ENCODE data around the gene SEC24D.

The SEC24D gene

GRCh38 chr4:118754890-118755289 is 81.0 kb downstream of the SEC24D start:
- no peak for DNase-seq (ENCODE audit: insufficient read length)
- FAIRE-seq, result no peak
- TF ChIP-seq POLR2AphosphoS5 (IDR thresholded peaks at IDR 0.05; ENCODE audit: low read depth, low read length) (no peak), TAF1 (IDR thresholded peaks at IDR 0.05; ENCODE audit: borderline replicate concordance, low read depth, low read length) (no peak), POLR2A (IDR thresholded peaks at IDR 0.05; ENCODE audit: low read depth, low read length) (no peak)

GRCh38 chr4:118753685-118754084 is 82.2 kb downstream of the SEC24D start:
- FAIRE-seq (no peak), DNase-seq (ENCODE audit: insufficient read length) (no peak)
- no peak for TF ChIP-seq TAF1 (IDR thresholded peaks at IDR 0.05; ENCODE audit: borderline replicate concordance, low read depth, low read length)
- TF ChIP-seq POLR2A (IDR thresholded peaks at IDR 0.05; ENCODE audit: low read depth, low read length), result no peak
- TF ChIP-seq POLR2AphosphoS5 (IDR thresholded peaks at IDR 0.05; ENCODE audit: low read depth, low read length), result no peak

- TF ChIP-seq POLR2AphosphoS5 (IDR thresholded peaks at IDR 0.05; ENCODE audit: low read depth, low read length) (no peak), POLR2A (IDR thresholded peaks at IDR 0.05; ENCODE audit: low read depth, low read length) (no peak), TAF1 (IDR thresholded peaks at IDR 0.05; ENCODE audit: borderline replicate concordance, low read depth, low read length) (no peak)
- FAIRE-seq (no peak), DNase-seq (ENCODE audit: insufficient read length) (no peak)
Observed at GRCh38 chr4:118753096-118753495, 82.8 kb downstream of the SEC24D start.

- DNase-seq (ENCODE audit: insufficient read length) (no peak), FAIRE-seq (no peak)
- TF ChIP-seq POLR2AphosphoS5 (IDR thresholded peaks at IDR 0.05; ENCODE audit: low read depth, low read length), result no peak
- TF ChIP-seq POLR2A (IDR thresholded peaks at IDR 0.05; ENCODE audit: low read depth, low read length), result no peak
- no peak for TF ChIP-seq TAF1 (IDR thresholded peaks at IDR 0.05; ENCODE audit: borderline replicate concordance, low read depth, low read length)
Observed at GRCh38 chr4:118752551-118752950, 83.4 kb downstream of the SEC24D start.

- TF ChIP-seq TAF1 (IDR thresholded peaks at IDR 0.05; ENCODE audit: borderline replicate concordance, low read depth, low read length) (no peak), POLR2A (IDR thresholded peaks at IDR 0.05; ENCODE audit: low read depth, low read length) (no peak), POLR2AphosphoS5 (IDR thresholded peaks at IDR 0.05; ENCODE audit: low read depth, low read length) (no peak)
- FAIRE-seq, result no peak
- no peak for DNase-seq (ENCODE audit: insufficient read length)
Observed at GRCh38 chr4:118751629-118752323, 84.2 kb downstream of the SEC24D start.

- DNase-seq (ENCODE audit: insufficient read length) (no peak), FAIRE-seq (no peak)
- no peak for TF ChIP-seq POLR2AphosphoS5 (IDR thresholded peaks at IDR 0.05; ENCODE audit: low read depth, low read length)
- TF ChIP-seq POLR2A (IDR thresholded peaks at IDR 0.05; ENCODE audit: low read depth, low read length), result no peak
Observed at GRCh38 chr4:118749347-118749988, 86.5 kb downstream of the SEC24D start.

GRCh38 chr4:118746251-118746919 is 89.5 kb downstream of the SEC24D start:
- DNase-seq (ENCODE audit: insufficient read length) (no peak), FAIRE-seq (no peak)
- no peak for TF ChIP-seq POLR2A (IDR thresholded peaks at IDR 0.05; ENCODE audit: low read depth, low read length)

- TF ChIP-seq POLR2A (IDR thresholded peaks at IDR 0.05; ENCODE audit: low read depth, low read length) (no peak), POLR2AphosphoS5 (IDR thresholded peaks at IDR 0.05; ENCODE audit: low read depth, low read length) (no peak), TAF1 (IDR thresholded peaks at IDR 0.05; ENCODE audit: borderline replicate concordance, low read depth, low read length) (no peak)
- no peak for DNase-seq (ENCODE audit: insufficient read length)
- FAIRE-seq, result no peak
Observed at GRCh38 chr4:118745357-118745756, 90.6 kb downstream of the SEC24D start.

- TF ChIP-seq POLR2A (IDR thresholded peaks at IDR 0.05; ENCODE audit: low read depth, low read length), result no peak
- FAIRE-seq (no peak), DNase-seq (ENCODE audit: insufficient read length) (no peak)
Observed at GRCh38 chr4:118743867-118744266, 92.1 kb downstream of the SEC24D start.

- FAIRE-seq (no peak), DNase-seq (ENCODE audit: insufficient read length) (no peak)
Observed at GRCh38 chr4:118742050-118742449, 93.9 kb downstream of the SEC24D start.

GRCh38 chr4:118741301-118741855 is 94.5 kb downstream of the SEC24D start:
- FAIRE-seq, result no peak
- DNase-seq (ENCODE audit: insufficient read length), result no peak
- TF ChIP-seq POLR2AphosphoS5 (IDR thresholded peaks at IDR 0.05; ENCODE audit: low read depth, low read length), result no peak
- TF ChIP-seq POLR2A (IDR thresholded peaks at IDR 0.05; ENCODE audit: low read depth, low read length), result no peak
- TF ChIP-seq TAF1 (IDR thresholded peaks at IDR 0.05; ENCODE audit: borderline replicate concordance, low read depth, low read length), result no peak

More at GRCh38 chr4:118742050-118742449, 93.9 kb downstream of the SEC24D start:
- TF ChIP-seq POLR2A (IDR thresholded peaks at IDR 0.05; ENCODE audit: low read depth, low read length) (no peak), POLR2AphosphoS5 (IDR thresholded peaks at IDR 0.05; ENCODE audit: low read depth, low read length) (no peak), TAF1 (IDR thresholded peaks at IDR 0.05; ENCODE audit: borderline replicate concordance, low read depth, low read length) (no peak)

GRCh38 chr4:118740869-118741268 is 95.1 kb downstream of the SEC24D start:
- FAIRE-seq (no peak), DNase-seq (ENCODE audit: insufficient read length) (no peak)
- no peak for TF ChIP-seq POLR2A (IDR thresholded peaks at IDR 0.05; ENCODE audit: low read depth, low read length)
- TF ChIP-seq TAF1 (IDR thresholded peaks at IDR 0.05; ENCODE audit: borderline replicate concordance, low read depth, low read length), result no peak
- TF ChIP-seq POLR2AphosphoS5 (IDR thresholded peaks at IDR 0.05; ENCODE audit: low read depth, low read length), result no peak

All from GM12892 (cell line).